Colonic mucosa (tissue), 4 donors: Measurements from ENCODE around the gene AZIN2. TPM values are rescaled to one million over a fixed set of nuclear protein-coding genes. Genes with fewer than 3 reads are reported as not detected.

Source experiments
- DNase-seq: peaks from one replicate; pipeline ENCODE4 v3.0.0-alpha.2; 2020
- H3K27ac ChIP-seq: fragments of 200-600 bp; one replicate; pipeline ENCODE4 v1.8.0; 2021
- H3K27me3 ChIP-seq: fragments of 200-600 bp; one replicate; pipeline ENCODE4 v1.8.0; 2021
- H3K36me3 ChIP-seq: fragments of 200-600 bp; one replicate; pipeline ENCODE4 v1.8.0; 2021
- H3K4me1 ChIP-seq: fragments of 200-600 bp; one replicate; pipeline ENCODE4 v1.8.0; 2021; ENCODE audit warnings: mild to moderate bottlenecking
- H3K4me3 ChIP-seq: fragments of 200-600 bp; one replicate; pipeline ENCODE4 v1.8.0; 2021
- H3K9ac ChIP-seq, 2 donors: one replicate each; pipeline ENCODE4 v1.7.0; 2013; ENCODE audit warnings: control low read depth in 2 of 2, low read depth in 2 of 2, low read length in 2 of 2
- H3K9me3 ChIP-seq: fragments of 200-600 bp; one replicate; pipeline ENCODE4 v1.8.0; 2021
- intact Hi-C: fragments of 100-400 bp; cut with DNase I; formaldehyde crosslinking; loops from one replicate; pipeline ENCODE4 v1.14.1; 2022
- total RNA-seq, 2 donors: library from RNA; stranded (reverse); fragmentation: NEBNext Ultra II Directional in 1 of 2; extraction: Animal tissue kit (Norgen Biotek cat#: 25700) in 1 of 2; gene quantifications; one replicate each; pipeline ENCODE4 v1.2.1, GENCODE V29; 2021
- TF ChIP-seq, protein P1 (sequence below): fragments of 200-600 bp; IDR thresholded peaks from one replicate; pipeline ENCODE4 v1.8.0; 2022; ENCODE audit warnings: antibody characterized with exemption, mild to moderate bottlenecking
- donor health status: healthy.
- donor health status: DM: no; HTN: no; CAD: no.
- donor health status: DM: no; HTN: no; CAD: no.

AZIN2 gene
- total RNA-seq, 2 donors from 2014 or later = 10.2 to 21.4 TPM

DNA sequence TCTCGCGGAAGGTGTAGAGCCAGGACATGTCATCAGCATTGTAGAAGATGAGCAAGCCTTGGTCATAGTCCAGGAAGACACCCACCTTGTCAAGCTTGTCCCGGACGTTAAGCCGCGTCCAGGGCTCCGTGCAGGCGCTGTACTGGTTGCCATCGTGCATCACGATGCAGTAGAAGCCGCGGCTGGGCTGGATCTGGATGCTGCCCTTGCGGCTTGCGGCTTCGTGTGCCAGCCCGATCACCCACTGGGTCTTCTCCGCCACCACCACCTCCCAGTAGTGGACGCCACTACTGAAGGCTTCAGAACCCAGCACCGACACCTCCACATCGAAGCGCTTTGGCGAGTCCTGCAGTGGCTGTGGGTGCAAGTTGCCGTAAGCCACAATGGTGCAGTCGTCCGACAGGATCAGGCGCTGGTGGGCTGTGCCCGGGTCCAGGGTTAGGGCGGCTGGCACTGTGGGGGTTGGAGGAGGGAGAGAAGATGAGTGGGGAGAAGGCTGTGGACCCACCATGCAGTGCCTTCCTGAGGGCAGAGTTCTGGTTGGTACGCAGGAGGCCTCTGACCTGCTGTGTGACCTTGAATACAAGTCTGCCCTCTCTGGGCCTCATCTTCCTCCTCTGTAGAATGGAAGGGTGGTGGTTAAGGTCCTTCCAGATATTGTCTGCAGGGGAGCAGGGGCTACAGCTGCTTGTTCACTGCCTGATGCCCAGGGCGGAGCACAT is 66.5 kb downstream of the AZIN2 start:
- H3K9ac ChIP-seq = no peak overlapping the region
- no peaks in the 10 kb centered on the region for H3K36me3 ChIP-seq
- H3K4me1 ChIP-seq = no peaks in the 10 kb centered on the region
- H3K9me3 ChIP-seq = no peaks in the 10 kb centered on the region
- intact Hi-C loops = no loop called here
- TF ChIP-seq, protein P1, sequence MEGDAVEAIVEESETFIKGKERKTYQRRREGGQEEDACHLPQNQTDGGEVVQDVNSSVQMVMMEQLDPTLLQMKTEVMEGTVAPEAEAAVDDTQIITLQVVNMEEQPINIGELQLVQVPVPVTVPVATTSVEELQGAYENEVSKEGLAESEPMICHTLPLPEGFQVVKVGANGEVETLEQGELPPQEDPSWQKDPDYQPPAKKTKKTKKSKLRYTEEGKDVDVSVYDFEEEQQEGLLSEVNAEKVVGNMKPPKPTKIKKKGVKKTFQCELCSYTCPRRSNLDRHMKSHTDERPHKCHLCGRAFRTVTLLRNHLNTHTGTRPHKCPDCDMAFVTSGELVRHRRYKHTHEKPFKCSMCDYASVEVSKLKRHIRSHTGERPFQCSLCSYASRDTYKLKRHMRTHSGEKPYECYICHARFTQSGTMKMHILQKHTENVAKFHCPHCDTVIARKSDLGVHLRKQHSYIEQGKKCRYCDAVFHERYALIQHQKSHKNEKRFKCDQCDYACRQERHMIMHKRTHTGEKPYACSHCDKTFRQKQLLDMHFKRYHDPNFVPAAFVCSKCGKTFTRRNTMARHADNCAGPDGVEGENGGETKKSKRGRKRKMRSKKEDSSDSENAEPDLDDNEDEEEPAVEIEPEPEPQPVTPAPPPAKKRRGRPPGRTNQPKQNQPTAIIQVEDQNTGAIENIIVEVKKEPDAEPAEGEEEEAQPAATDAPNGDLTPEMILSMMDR = no peak
- no peak overlapping the region for H3K27ac ChIP-seq
- no peaks in the 10 kb centered on the region for H3K27me3 ChIP-seq
- H3K4me3 ChIP-seq = no peak overlapping the region
- no peak for DNase-seq

DNA sequence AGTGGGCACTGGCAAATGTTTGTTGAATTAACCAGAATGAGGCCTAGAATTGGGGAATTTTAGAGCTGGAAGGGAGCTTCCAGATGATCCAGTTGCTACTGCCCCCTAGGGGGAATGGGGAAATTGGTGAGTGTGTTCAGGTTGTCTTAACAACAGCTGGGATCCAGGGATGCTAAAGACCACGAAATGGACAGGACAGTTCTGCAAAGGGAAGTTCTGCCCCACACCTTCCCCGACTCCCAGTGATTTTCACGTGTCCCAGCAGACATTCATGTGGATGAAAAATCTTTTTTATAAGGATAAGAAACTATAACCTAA is 67.0 kb downstream of the AZIN2 start:
- DNase-seq = no peak
- Histone ChIP-seq H3K4me3 (no peak overlapping the region), H3K27ac (no peak overlapping the region), H3K4me1 (no peaks in the 10 kb centered on the region), H3K9me3 (no peaks in the 10 kb centered on the region), H3K27me3 (no peaks in the 10 kb centered on the region), H3K36me3 (no peaks in the 10 kb centered on the region), H3K9ac (no peak overlapping the region)
- TF ChIP-seq, protein P1 = no peak
- intact Hi-C loops = no loop called here

GRCh38 chr1:33148615-33149014 is 67.7 kb downstream of the AZIN2 start:
- TF ChIP-seq, protein P1 = no peak
- Histone ChIP-seq H3K36me3 (no peaks in the 10 kb centered on the region), H3K9me3 (no peaks in the 10 kb centered on the region), H3K4me3 (no peak overlapping the region), H3K27ac (no peak overlapping the region), H3K27me3 (no peaks in the 10 kb centered on the region), H3K4me1 (no peaks in the 10 kb centered on the region), H3K9ac (no peak overlapping the region)
- intact Hi-C loops = no loop called here
- no peak for DNase-seq

DNA sequence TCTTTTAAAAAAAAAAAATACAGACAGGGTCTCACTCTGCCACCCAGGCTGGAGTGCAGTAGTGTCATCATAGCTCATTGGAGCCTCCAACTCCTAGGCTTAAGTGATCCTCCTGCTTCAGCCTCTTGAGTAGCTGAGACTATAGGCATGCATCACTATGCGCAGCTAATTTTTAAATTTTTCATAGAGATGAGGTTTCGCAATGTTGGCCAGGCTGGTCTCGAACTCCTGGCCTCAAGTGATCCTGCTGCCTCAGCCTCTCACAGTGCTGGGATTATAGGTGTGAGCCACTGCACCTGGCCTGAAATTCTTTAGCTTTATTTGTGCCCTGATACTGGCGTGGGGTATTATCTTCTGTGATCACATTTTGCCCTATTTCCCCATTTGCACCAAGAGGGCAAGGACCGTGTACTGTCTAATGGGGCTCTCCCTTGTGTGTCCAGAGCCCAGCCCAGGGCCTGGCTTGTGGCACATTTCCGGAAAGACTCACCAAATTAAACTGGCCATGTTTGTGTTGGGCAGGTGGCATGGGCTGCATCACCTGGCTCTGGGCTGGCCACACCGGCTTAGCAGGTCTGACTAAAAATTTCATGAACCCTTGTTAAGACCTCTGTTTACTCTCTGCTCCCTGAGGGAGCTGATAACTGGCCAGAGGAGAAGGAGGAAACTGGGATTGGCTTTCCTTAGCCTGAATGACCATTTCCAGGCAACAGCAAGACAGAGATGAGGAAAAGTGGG is 68.7 kb downstream of the AZIN2 start:
- Histone ChIP-seq H3K9me3 (no peaks in the 10 kb centered on the region), H3K27me3 (no peaks in the 10 kb centered on the region), H3K4me1 (no peaks in the 10 kb centered on the region), H3K27ac (no peak overlapping the region), H3K9ac (no peak overlapping the region), H3K36me3 (no peaks in the 10 kb centered on the region), H3K4me3 (no peak overlapping the region)
- intact Hi-C loops = no loop called here
- DNase-seq = peak; percentile 40
- TF ChIP-seq, protein P1 = no peak

GRCh38 chr1:33150522-33150921 is 69.6 kb downstream of the AZIN2 start:
- Histone ChIP-seq H3K9ac (no peak overlapping the region), H3K4me1 (no peaks in the 10 kb centered on the region), H3K4me3 (no peak overlapping the region), H3K27ac (no peak overlapping the region), H3K9me3 (no peaks in the 10 kb centered on the region), H3K27me3 (no peaks in the 10 kb centered on the region), H3K36me3 (no peaks in the 10 kb centered on the region)
- TF ChIP-seq, protein P1 = no peak
- DNase-seq = no peak
- intact Hi-C loops = no loop called here
